ENCODE results near the gene ANXA4. TPM values are rescaled to one million over a fixed set of nuclear protein-coding genes. Genes with fewer than 3 reads are reported as not detected.

The ANXA4 gene
- total and polyA plus RNA-seq, 7 donors = 33.3 to 183 (median 55.8) TPM

GRCh38 chr2:69844560-69844959, 102.6 kb downstream of the ANXA4 start:
- no peak overlapping the region for H3K4me3 ChIP-seq
- DNase-seq = no peak
- peaks cover 5 to 79% (median 7%) of the 10 kb centered on the region in 4 donors for H3K36me3 ChIP-seq
- H3K4me1 ChIP-seq = no peaks in the 10 kb centered on the region
- intact Hi-C loops (cut with DNase I) = no loop called here
- no peaks in the 10 kb centered on the region for H3K9me3 ChIP-seq
- H3K27ac ChIP-seq = no peak overlapping the region
- no peaks in the 10 kb centered on the region for H3K27me3 ChIP-seq
- no peak for TF ChIP-seq EP300 (IDR thresholded peaks at IDR 0.05)
- TF ChIP-seq, protein P1, sequence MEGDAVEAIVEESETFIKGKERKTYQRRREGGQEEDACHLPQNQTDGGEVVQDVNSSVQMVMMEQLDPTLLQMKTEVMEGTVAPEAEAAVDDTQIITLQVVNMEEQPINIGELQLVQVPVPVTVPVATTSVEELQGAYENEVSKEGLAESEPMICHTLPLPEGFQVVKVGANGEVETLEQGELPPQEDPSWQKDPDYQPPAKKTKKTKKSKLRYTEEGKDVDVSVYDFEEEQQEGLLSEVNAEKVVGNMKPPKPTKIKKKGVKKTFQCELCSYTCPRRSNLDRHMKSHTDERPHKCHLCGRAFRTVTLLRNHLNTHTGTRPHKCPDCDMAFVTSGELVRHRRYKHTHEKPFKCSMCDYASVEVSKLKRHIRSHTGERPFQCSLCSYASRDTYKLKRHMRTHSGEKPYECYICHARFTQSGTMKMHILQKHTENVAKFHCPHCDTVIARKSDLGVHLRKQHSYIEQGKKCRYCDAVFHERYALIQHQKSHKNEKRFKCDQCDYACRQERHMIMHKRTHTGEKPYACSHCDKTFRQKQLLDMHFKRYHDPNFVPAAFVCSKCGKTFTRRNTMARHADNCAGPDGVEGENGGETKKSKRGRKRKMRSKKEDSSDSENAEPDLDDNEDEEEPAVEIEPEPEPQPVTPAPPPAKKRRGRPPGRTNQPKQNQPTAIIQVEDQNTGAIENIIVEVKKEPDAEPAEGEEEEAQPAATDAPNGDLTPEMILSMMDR (IDR thresholded peaks at IDR 0.05) = no peak
- TF ChIP-seq POLR2A (IDR thresholded peaks at IDR 0.05) = no peak
- no peak for TF ChIP-seq POLR2AphosphoS5 (IDR thresholded peaks at IDR 0.05)
- WGBS, 2 donors = 97 to 98% methylated on average over 3 of the region's 3 CpGs

- Histone ChIP-seq H3K27me3 (no peaks in the 10 kb centered on the region), H3K4me1 (no peaks in the 10 kb centered on the region), H3K27ac (no peak overlapping the region), H3K36me3 (peaks cover 5 to 79% (median 9%) of the 10 kb centered on the region in 4 donors), H3K4me3 (no peak overlapping the region), H3K9me3 (no peaks in the 10 kb centered on the region)
- TF ChIP-seq EP300 (IDR thresholded peaks at IDR 0.05) (no peak), POLR2AphosphoS5 (IDR thresholded peaks at IDR 0.05) (no peak), POLR2A (IDR thresholded peaks at IDR 0.05) (no peak)
- TF ChIP-seq, protein P1 (IDR thresholded peaks at IDR 0.05) = no peak
- 66 to 81% methylated on average over 9 of the region's 9 CpGs for WGBS, 2 donors
- no peak for DNase-seq
- intact Hi-C loops (cut with DNase I) = no loop called here
These were observed 104.5 kb downstream of the ANXA4 start for GRCh38 chr2:69846182-69847067.

GRCh38 chr2:69847068-69847828, 105.3 kb downstream of the ANXA4 start:
- Histone ChIP-seq H3K4me3 (no peak overlapping the region), H3K27ac (no peak overlapping the region), H3K9me3 (no peaks in the 10 kb centered on the region), H3K36me3 (peaks cover 5 to 77% (median 9%) of the 10 kb centered on the region in 4 donors), H3K4me1 (no peaks in the 10 kb centered on the region), H3K27me3 (no peaks in the 10 kb centered on the region)
- intact Hi-C loops (cut with DNase I) = no loop called here
- WGBS, 2 donors = 94 to 98% methylated on average over 5 of the region's 5 CpGs
- no peak for TF ChIP-seq POLR2AphosphoS5 (IDR thresholded peaks at IDR 0.05)
- no peak for TF ChIP-seq POLR2A (IDR thresholded peaks at IDR 0.05)
- TF ChIP-seq EP300 (IDR thresholded peaks at IDR 0.05) = no peak
- TF ChIP-seq, protein P1 (IDR thresholded peaks at IDR 0.05) = no peak
- no peak for DNase-seq

GRCh38 chr2:69848186-69848790, 106.4 kb downstream of the ANXA4 start:
- Histone ChIP-seq H3K27ac (no peak overlapping the region), H3K4me3 (no peak overlapping the region), H3K36me3 (peaks cover 1 to 83% (median 9%) of the 10 kb centered on the region in 4 donors), H3K9me3 (no peaks in the 10 kb centered on the region), H3K27me3 (no peaks in the 10 kb centered on the region), H3K4me1 (no peaks in the 10 kb centered on the region)
- no peak for TF ChIP-seq POLR2A (IDR thresholded peaks at IDR 0.05)
- no peak for TF ChIP-seq POLR2AphosphoS5 (IDR thresholded peaks at IDR 0.05)
- TF ChIP-seq, protein P1 (IDR thresholded peaks at IDR 0.05) = no peak
- no peak for TF ChIP-seq EP300 (IDR thresholded peaks at IDR 0.05)
- no peak for DNase-seq
- WGBS, 2 donors = 91 to 94% methylated on average over 7 of the region's 7 CpGs
- intact Hi-C loops (cut with DNase I) = no loop called here

All from sigmoid colon (tissue), 7 donors.